Neural cell (in vitro differentiated cells): ENCODE measurements around the gene ACTG1.

Source experiments
- SMC3 ChIP-seq: fragments of 450-650 bp; conservative IDR thresholded peaks from 2 replicates; pipeline ENCODE4 v1.6.1; 2014; ENCODE audit warnings: antibody characterized with exemption, mild to moderate bottlenecking, moderate library complexity; ENCODE audit not compliant: poor library complexity
- TAF1 ChIP-seq: IDR thresholded peaks from 2 replicates; pipeline ENCODE4 v1.6.1; 2012; ENCODE audit warnings: low read depth
- TF ChIP-seq, protein P1 (sequence below): fragments of 450-650 bp; IDR thresholded peaks from 2 replicates; pipeline ENCODE4 v1.5.1; 2014; ENCODE audit warnings: antibody characterized with exemption, mild to moderate bottlenecking, moderate library complexity; ENCODE audit not compliant: poor library complexity, severe bottlenecking

DNA sequence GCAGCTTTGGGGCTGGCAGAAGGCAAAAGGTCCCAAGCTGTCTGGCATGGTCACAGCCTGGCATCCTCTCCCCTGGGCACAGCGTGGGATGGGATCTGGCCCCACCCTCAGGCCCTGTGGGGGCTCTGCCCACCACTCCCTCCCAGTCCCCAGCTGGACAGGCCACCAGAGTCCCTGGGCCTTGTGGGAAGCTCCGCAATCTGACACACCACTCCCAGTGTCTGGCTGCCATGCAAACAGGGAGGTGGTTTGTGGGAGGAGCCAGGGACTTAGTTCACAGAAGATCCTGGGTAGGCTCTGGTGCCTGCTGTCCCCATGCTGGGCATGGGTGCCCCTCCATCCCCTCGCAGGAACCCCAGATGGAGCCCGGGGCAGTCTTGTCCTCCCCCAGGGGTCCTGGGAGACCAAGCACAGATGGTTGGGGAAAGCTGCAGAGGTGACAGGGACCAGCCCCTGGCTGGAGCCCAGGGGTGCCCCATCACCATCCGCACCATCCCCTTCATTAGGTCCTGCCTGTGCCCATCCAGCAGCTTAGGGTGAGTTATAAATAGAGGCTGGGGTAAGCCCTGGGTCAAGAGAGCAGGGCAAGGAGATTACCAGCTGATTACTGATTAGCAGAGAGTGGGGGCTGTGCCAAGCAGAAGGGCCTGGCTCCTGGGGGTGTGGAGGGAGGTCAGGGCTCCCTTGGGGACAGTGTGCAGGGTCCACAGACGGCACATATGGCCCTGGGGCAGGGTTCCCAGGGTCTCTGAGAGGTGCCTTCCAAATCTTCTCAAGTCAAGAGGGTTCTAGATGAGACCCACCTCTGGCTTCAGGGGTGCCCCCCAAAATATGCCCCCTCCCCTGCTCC lies 21.8 kb upstream of the ACTG1 start:
- TF ChIP-seq, protein P1, sequence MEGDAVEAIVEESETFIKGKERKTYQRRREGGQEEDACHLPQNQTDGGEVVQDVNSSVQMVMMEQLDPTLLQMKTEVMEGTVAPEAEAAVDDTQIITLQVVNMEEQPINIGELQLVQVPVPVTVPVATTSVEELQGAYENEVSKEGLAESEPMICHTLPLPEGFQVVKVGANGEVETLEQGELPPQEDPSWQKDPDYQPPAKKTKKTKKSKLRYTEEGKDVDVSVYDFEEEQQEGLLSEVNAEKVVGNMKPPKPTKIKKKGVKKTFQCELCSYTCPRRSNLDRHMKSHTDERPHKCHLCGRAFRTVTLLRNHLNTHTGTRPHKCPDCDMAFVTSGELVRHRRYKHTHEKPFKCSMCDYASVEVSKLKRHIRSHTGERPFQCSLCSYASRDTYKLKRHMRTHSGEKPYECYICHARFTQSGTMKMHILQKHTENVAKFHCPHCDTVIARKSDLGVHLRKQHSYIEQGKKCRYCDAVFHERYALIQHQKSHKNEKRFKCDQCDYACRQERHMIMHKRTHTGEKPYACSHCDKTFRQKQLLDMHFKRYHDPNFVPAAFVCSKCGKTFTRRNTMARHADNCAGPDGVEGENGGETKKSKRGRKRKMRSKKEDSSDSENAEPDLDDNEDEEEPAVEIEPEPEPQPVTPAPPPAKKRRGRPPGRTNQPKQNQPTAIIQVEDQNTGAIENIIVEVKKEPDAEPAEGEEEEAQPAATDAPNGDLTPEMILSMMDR, result no peak
- TF ChIP-seq SMC3 (no peak), TAF1 (no peak)
